Stimulated activated memory B cell treated with anti-CD40 and anti-IgM and Interleukin-4, amounts not matched to agents 10 μg/mL and 1 μg/mL and 100 μg/mL, for 72 hours (primary cell): ENCODE data around the gene ATRNL1.
"Not testable (repeated sequence)": the region's sequence is repeated elsewhere in the genome, so short reads cannot be mapped to it uniquely, and the experiment has no call there.

Experiments used
- ATAC-seq: fragments of 150-1000 bp; cut with Tn5 transposase; 2 replicates; pipeline ENCODE4 v1.10.0; 2021
- H3K27ac Mint-ChIP-seq: one replicate; pipeline ENCODE4 v1.8.0; 2022; ENCODE audit warnings: mild to moderate bottlenecking, mixed read lengths
- H3K27me3 Mint-ChIP-seq: one replicate; pipeline ENCODE4 v1.8.0; 2022; ENCODE audit warnings: mixed read lengths
- H3K36me3 Mint-ChIP-seq: one replicate; pipeline ENCODE4 v1.8.0; 2022; ENCODE audit warnings: mixed read lengths
- H3K4me1 Mint-ChIP-seq: one replicate; pipeline ENCODE4 v1.8.0; 2022; ENCODE audit warnings: mixed read lengths
- H3K4me3 Mint-ChIP-seq: one replicate; pipeline ENCODE4 v1.8.0; 2022; ENCODE audit warnings: mild to moderate bottlenecking, moderate library complexity, mixed read lengths
- H3K9me3 Mint-ChIP-seq: one replicate; pipeline ENCODE4 v1.8.0; 2022; ENCODE audit warnings: mixed read lengths

ATRNL1 gene

DNA sequence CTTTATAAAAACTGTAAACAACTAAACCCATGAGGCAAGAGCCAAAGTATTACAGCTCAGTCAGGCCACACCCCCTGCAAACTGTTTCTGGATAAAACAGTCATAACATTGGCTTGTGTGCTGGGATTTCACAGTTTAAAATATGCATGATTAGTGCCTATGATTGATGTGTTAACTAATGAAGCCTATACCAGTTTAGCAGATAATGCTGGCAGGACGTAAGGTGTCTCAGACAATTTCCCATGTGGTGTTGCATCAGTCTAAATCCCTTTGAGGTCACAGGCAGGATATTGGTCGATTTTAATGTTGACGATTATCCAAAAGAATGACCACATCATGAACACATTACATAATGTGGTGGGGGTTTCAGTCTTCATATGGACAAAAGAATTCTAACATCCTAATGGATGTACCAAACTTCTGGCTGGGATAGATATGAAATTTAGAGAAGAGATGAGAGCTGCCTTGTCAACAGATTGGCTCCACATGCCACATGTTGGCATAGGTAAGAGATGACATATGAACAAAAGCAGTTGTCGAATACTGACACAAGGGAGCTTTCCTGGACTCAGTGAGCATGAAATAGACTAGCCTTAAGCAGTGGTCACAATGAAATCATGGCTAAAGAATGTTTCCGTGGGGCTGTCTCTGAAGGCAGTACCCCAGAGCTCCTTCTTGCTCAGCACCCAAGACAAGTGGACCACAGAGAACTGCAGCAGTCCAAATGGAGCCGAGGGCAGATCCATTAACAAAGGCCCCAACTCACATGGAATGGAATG, 734.3 kb downstream of the ATRNL1 start:
- ATAC-seq = no peak
- no peaks in the 10 kb centered on the region for H3K4me1 Mint-ChIP-seq
- no peaks in the 10 kb centered on the region for H3K36me3 Mint-ChIP-seq
- H3K27ac Mint-ChIP-seq = no peak overlapping the region
- H3K9me3 Mint-ChIP-seq = peaks cover 10% of the 10 kb centered on the region
- no peaks in the 10 kb centered on the region for H3K27me3 Mint-ChIP-seq
- no peak overlapping the region for H3K4me3 Mint-ChIP-seq

DNA sequence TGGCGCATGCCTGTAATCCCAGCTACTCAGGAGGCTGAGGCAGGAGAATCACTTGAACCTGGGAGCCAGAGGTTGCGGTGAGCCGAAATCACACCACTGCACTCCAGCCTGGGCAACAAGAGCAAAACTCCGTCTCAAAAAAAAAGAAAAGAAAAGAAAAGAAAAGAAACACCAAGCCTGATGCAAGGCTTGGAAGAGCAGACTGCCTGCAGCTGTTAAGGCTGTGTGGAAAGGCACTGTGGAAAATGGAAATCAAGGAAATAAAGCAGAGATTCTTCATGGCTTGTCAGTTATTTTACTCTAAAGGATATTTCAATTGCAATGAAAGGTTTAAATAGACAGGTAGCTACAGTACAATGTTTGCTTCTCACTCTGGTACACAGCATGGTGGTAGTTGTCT, 735.0 kb downstream of the ATRNL1 start:
- H3K27ac Mint-ChIP-seq, H3K36me3 Mint-ChIP-seq, H3K27me3 Mint-ChIP-seq, H3K4me3 Mint-ChIP-seq, ATAC-seq, H3K9me3 Mint-ChIP-seq, H3K4me1 Mint-ChIP-seq: not testable (repeated sequence)

DNA sequence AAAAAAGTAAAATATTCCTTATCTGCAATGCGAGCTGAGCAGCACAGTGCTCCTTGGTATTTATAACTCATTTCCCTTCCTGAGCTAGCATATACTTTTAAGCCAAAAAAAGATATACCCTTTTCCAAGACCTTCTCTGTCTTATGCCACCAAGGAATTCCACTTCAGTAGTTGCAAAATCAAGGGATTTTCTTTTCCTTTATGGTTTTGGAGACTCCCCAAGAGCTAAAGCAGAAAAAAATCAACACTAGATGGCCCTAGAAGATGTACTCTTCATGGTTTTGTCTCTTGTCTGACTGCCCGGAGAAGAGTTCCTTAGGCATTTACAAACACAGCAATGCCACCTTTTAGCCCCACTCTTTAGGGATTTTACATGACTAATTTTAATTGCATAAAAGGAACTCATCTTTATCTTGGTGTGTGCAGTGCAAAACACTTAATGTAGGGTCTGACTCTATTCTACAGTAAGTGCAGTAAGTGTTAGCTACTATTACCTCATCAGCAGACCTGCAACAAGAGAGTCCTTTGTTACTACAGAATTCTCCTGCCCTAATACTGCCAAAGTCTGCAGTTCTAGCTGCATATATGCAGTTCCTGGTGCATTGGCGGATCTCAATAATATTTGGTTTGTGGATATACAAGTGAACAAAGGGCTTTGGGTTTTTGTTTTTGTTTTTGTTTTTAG, 736.5 kb downstream of the ATRNL1 start:
- no peak for ATAC-seq
- H3K36me3 Mint-ChIP-seq = no peaks in the 10 kb centered on the region
- no peaks in the 10 kb centered on the region for H3K27me3 Mint-ChIP-seq
- H3K4me3 Mint-ChIP-seq = no peak overlapping the region
- peaks cover 3% of the 10 kb centered on the region for H3K9me3 Mint-ChIP-seq
- no peaks in the 10 kb centered on the region for H3K4me1 Mint-ChIP-seq
- no peak overlapping the region for H3K27ac Mint-ChIP-seq

DNA sequence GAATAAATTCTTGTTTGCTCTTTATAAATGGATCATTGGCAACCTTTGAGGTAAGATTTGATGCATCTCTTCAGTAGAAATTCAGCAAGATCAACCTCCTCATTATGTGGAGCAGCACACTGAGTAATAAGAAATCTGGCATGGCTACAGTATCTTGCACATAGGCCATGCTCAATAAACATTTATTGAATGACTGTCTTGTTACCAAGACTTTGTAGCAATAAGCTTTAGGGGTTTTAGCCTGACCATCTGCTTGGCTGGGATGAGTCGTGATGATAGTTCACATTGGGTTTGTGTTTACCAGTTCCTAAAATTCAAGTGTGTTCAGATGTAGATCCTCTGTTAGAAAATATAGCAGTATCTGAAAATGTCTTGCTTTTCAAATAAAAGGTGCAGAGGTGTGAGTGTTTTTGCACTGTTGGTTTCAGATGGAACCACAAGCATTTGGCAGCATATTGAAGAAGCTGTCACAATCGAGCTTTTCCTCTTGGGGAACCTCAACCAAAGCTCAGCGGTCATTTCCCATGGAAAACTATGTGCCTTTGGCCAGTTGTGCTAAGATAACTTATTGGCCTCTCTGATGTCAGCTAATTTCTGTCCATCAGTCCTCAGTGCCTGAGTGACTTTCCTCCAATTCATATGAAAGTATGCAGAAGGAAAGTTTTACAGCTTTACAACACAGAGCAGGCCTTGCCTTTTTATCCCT, 737.3 kb downstream of the ATRNL1 start:
- ATAC-seq = no peak
- Mint-ChIP-seq H3K9me3 (no peaks in the 10 kb centered on the region), H3K36me3 (no peaks in the 10 kb centered on the region)

DNA sequence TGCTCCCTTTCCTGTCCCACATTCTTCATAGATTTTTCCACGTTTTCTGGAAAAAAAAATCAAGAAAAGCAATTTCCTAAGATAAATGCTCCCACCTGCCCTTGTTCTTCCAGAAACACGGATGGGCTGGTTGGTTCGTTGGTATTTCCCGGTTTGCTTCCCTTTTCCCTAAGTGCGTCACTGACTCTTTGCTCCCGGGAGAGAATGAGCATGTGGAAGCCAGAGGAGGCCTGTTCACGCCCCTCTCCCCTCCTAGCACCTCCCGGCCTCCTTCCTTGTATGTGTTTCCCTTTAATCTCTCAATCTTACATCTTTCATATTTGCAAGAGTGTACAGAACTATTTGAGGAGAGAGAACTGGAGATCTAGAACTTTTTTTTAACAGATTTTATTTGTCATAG, 737.9 kb downstream of the ATRNL1 start:
- H3K4me3 Mint-ChIP-seq = no peak overlapping the region
- H3K27ac Mint-ChIP-seq = no peak overlapping the region

More for the DNA sequence above, 737.3 kb downstream of the ATRNL1 start:
- Mint-ChIP-seq H3K27me3 (no peaks in the 10 kb centered on the region), H3K27ac (no peak overlapping the region), H3K4me1 (no peaks in the 10 kb centered on the region), H3K4me3 (no peak overlapping the region)

DNA sequence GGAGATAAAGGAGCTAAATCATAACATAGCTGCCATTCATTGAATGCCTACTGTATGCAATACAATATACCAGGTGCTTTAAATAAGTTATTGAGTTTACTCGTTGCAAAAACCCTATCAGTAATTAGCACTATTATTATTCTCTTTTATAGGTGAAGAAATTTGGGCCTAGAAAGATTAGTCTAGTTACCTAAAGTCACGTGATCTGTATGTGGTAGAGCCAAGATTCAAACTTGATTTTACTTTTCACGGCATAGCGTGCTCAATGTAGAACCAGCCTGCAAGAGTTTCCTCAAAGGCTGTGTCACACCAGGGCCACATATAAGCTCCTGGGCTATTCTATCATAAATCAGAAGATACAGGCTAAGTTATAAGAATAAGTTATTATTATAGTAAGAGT, 740.0 kb downstream of the ATRNL1 start:
- Mint-ChIP-seq H3K27ac (no peak overlapping the region), H3K27me3 (no peaks in the 10 kb centered on the region), H3K36me3 (no peaks in the 10 kb centered on the region), H3K9me3 (no peaks in the 10 kb centered on the region), H3K4me3 (no peak overlapping the region), H3K4me1 (no peaks in the 10 kb centered on the region)
- ATAC-seq = no peak

More for the DNA sequence above, 737.9 kb downstream of the ATRNL1 start:
- Mint-ChIP-seq H3K36me3 (no peaks in the 10 kb centered on the region), H3K9me3 (no peaks in the 10 kb centered on the region), H3K4me1 (no peaks in the 10 kb centered on the region), H3K27me3 (no peaks in the 10 kb centered on the region)
- no peak for ATAC-seq

DNA sequence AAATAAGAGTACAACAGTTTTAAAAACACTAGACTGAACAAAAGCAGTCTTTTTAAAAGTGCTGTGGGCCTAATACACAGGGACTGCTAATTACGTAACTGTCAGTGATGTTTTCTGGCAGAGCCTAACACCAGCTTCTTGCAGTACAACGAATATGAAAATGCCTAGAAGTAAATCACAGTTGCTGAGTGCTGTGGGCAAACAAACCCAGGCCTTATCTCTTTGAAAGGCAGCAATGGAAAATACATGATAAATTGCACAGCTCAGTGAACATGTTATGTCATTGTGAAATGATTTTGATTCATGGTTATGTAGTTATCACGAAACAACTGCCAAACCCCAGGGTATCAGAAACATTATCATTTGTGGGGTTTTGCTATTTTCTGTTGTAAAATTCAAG, 751.4 kb downstream of the ATRNL1 start:
- H3K36me3 Mint-ChIP-seq = no peaks in the 10 kb centered on the region
- H3K9me3 Mint-ChIP-seq = no peaks in the 10 kb centered on the region
- ATAC-seq = no peak
- H3K27me3 Mint-ChIP-seq = no peaks in the 10 kb centered on the region
- no peak overlapping the region for H3K27ac Mint-ChIP-seq
- no peaks in the 10 kb centered on the region for H3K4me1 Mint-ChIP-seq
- H3K4me3 Mint-ChIP-seq = no peak overlapping the region

DNA sequence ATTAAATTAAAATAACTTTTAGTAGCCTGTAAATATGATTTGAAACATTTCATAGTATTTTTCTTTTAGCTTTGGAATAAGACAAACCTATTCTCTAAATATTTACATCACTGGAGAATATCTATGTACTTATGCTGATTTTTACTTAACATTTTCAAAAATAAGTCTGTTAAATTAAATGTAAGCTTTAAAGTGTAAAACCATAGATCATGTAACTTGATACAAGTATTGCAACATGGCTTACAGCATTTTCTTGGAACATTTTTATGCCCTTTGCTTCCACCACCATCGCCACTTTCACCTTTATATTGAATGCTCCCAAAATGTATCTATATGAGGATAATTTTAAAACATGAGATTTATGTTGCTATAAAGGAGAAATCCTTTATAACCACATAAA, 752.8 kb downstream of the ATRNL1 start:
- no peaks in the 10 kb centered on the region for H3K4me1 Mint-ChIP-seq
- no peaks in the 10 kb centered on the region for H3K27me3 Mint-ChIP-seq
- no peaks in the 10 kb centered on the region for H3K9me3 Mint-ChIP-seq
- ATAC-seq = no peak
- H3K27ac Mint-ChIP-seq = no peak overlapping the region
- no peaks in the 10 kb centered on the region for H3K36me3 Mint-ChIP-seq
- no peak overlapping the region for H3K4me3 Mint-ChIP-seq

DNA sequence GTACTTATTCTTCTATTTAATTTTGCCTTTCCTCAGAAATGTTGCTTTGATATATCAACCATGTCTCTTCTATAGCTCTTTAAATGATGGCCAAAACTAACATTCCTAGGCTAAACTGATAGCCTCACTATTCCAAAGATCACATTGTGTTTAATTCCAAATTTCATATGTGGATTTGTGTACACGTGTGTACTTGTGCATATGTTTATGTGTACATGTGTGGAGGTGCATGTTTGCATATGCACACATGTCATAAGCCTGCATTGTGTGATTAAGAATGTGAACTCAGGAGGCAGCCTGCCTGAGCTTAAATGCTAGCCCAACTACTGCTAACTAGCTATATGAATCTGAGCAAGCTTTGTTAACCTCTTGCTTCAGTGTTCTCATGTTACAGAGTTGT, 753.4 kb downstream of the ATRNL1 start:
- H3K4me3 Mint-ChIP-seq = no peak overlapping the region
- H3K27ac Mint-ChIP-seq = no peak overlapping the region
- no peaks in the 10 kb centered on the region for H3K27me3 Mint-ChIP-seq
- ATAC-seq = no peak
- no peaks in the 10 kb centered on the region for H3K9me3 Mint-ChIP-seq
- no peaks in the 10 kb centered on the region for H3K36me3 Mint-ChIP-seq
- no peaks in the 10 kb centered on the region for H3K4me1 Mint-ChIP-seq

DNA sequence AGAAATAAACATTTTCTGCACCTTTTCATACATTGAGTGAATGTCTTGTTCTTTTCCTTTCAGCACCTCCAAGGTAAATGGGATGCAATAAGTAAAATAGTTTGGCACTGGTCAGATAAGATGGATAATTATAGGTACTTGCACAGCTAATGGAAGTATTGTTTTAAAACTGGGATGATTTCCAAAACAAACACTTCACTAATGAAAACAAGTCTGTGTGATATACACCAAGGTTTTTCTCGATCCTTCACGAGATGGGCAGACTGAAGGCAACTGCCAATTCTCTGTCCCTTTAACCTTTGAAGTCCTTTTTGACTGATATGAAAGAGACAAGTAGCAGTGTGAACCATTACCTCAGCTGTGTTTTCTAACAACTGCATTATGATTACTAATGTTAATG, 756.0 kb downstream of the ATRNL1 start:
- no peak overlapping the region for H3K4me3 Mint-ChIP-seq
- H3K27ac Mint-ChIP-seq = no peak overlapping the region
- no peaks in the 10 kb centered on the region for H3K36me3 Mint-ChIP-seq
- ATAC-seq = no peak
- H3K4me1 Mint-ChIP-seq = no peaks in the 10 kb centered on the region
- H3K27me3 Mint-ChIP-seq = no peaks in the 10 kb centered on the region
- H3K9me3 Mint-ChIP-seq = no peaks in the 10 kb centered on the region

DNA sequence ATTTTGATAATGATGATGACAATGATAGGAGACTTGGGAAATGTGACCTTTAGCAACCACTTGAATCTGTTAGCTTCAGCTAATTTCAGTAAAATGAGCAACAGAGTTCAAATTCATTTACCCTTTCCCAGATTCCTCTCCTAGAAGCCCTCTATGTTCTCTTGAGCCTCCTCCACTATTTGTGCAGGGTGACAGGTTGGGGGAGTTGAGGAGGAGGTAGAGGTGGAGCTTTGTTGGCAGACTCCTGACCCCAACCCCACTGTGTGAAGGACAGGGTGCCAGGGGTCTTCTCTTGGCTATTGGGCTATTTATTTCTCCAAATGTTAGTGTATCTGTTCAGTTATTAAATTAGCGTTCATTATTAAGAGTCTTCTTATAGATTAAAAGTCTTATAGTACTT, 757.5 kb downstream of the ATRNL1 start:
- no peaks in the 10 kb centered on the region for H3K4me1 Mint-ChIP-seq
- H3K27me3 Mint-ChIP-seq = no peaks in the 10 kb centered on the region
- H3K27ac Mint-ChIP-seq = no peak overlapping the region
- no peak for ATAC-seq
- H3K36me3 Mint-ChIP-seq = no peaks in the 10 kb centered on the region
- no peak overlapping the region for H3K4me3 Mint-ChIP-seq
- H3K9me3 Mint-ChIP-seq = no peaks in the 10 kb centered on the region

DNA sequence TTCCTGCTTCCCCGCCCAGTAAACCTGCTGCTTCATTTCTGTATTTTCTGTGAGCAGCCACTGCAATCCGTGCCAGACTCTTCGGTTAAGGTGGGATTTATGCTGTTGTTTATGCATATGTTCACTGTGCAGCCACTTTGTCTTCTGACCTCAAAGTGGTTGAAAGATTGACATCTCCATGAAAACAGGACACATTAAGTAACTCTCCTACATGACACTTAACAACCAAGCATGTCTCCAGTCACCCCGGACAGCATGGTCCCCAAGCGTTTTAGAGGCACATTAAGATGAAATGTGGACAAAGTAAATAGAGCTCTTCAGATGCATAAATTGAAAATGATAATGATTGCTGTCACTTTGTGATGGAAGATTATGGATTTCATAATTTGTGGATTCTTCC, 758.5 kb downstream of the ATRNL1 start:
- H3K4me1 Mint-ChIP-seq = no peaks in the 10 kb centered on the region
- no peaks in the 10 kb centered on the region for H3K36me3 Mint-ChIP-seq
- ATAC-seq = no peak

DNA sequence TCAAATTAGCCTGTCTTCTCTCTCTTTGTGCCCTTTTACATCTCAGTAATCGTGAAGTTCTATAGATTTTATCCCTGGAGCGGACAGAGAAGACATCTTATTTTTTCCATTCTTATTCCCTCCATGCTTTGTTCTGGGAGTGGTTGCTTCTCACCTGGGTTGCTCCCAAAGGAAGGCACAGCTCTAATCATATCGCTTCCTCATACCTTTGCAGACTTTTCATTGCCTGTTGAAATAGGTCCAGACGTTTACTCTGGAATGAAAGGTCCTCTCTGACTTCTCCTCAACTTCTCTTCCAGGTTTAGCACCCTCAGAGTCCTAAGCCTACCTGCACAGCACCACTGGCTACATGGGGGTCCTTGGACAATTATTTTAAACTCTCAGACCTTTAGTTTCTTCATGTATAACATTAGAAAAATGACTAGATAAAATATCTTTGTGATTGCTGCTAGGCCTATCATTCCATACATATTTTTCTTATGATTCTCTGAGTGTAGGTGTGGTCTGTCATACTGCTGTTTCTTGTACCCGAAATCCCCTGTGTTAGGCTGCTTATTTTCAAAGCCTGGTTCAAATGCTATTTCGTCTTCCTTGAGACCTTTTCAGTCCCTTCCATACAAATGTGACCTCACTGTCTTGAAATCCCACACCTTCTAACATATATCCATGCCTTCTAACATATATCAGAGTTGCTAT, 761.7 kb downstream of the ATRNL1 start:
- no peaks in the 10 kb centered on the region for H3K27me3 Mint-ChIP-seq
- H3K4me3 Mint-ChIP-seq = no peak overlapping the region
- H3K36me3 Mint-ChIP-seq = no peaks in the 10 kb centered on the region
- no peaks in the 10 kb centered on the region for H3K4me1 Mint-ChIP-seq
- H3K27ac Mint-ChIP-seq = no peak overlapping the region
- no peak for ATAC-seq
- peaks cover 4% of the 10 kb centered on the region for H3K9me3 Mint-ChIP-seq

More for the DNA sequence above, 758.5 kb downstream of the ATRNL1 start:
- Mint-ChIP-seq H3K9me3 (no peaks in the 10 kb centered on the region), H3K27me3 (no peaks in the 10 kb centered on the region), H3K27ac (no peak overlapping the region), H3K4me3 (no peak overlapping the region)

DNA sequence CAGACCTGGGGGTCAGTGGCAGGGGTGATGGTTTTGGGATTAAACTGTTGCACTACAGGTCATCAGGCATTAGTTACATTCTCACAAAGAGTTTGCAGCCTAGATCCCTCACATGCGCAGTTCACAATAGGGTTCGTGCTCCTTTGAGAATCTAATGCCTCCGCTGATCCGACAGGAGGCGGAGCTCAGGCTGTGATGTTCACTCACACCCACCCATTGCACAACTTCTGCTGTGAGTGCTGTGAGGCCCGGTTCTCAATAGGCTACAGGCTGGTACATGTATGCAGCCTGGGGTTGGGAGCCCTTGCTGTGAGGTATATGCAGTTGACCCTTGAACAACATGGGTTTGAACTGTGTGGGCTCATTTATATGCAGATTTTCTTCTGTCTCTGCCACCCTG, 763.4 kb downstream of the ATRNL1 start:
- H3K27ac Mint-ChIP-seq = no peak overlapping the region
- H3K4me1 Mint-ChIP-seq = no peaks in the 10 kb centered on the region
- H3K4me3 Mint-ChIP-seq = no peak overlapping the region
- H3K27me3 Mint-ChIP-seq = no peaks in the 10 kb centered on the region
- no peaks in the 10 kb centered on the region for H3K36me3 Mint-ChIP-seq
- peaks cover 4% of the 10 kb centered on the region for H3K9me3 Mint-ChIP-seq
- ATAC-seq = no peak

DNA sequence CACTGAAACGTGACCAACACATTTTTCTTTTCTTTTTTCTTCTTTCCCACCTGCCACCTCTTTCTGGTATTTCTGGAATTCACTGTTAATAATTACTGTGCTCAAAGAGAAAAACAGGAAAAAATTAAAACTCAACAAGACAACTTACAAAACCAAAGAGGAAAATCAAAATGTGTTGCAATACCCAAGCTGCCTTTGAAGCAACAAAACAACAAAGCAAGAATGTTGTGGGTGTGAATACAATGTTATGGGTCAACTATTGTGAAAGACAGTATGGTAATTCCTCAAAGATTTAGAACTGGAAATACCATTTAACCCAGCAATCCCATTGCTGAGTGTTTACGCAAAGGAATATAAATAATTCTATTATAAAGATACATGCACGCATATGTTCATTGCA, 764.7 kb downstream of the ATRNL1 start:
- no peak for ATAC-seq
- H3K9me3 Mint-ChIP-seq = peaks cover 4% of the 10 kb centered on the region
- no peaks in the 10 kb centered on the region for H3K4me1 Mint-ChIP-seq
- H3K27me3 Mint-ChIP-seq = no peaks in the 10 kb centered on the region
- H3K27ac Mint-ChIP-seq = no peak overlapping the region
- no peaks in the 10 kb centered on the region for H3K36me3 Mint-ChIP-seq
- H3K4me3 Mint-ChIP-seq = no peak overlapping the region
